PC-3 (cell line): ENCODE measurements around the gene ZDHHC19. TPM values are rescaled to one million over a fixed set of nuclear protein-coding genes. Genes with fewer than 3 reads are reported as not detected.
"Not testable (repeated sequence)": the region's sequence is repeated elsewhere in the genome, so short reads cannot be mapped to it uniquely, and the experiment has no call there.

Experiments used
- ATAC-seq: fragments of 200-7000 bp; cut with Tn5 transposase; 2 replicates; pipeline ENCODE4 v1.9.1; 2020; ENCODE audit warnings: mild to moderate bottlenecking, moderate library complexity
- BruUV-seq: library from RNA; stranded (reverse); fragments of 400-500 nt; replicated peaks from 2 replicates; lab custom pipeline; 2021; lab: Mats Ljungman, UMichigan
- CTCF ChIA-PET: fragments of 300-600 bp; sonication (Branson Sonifier 250); formaldehyde crosslinking; loops from one replicate; lab custom pipeline; 2022; ENCODE audit warnings: antibody characterized with exemption; lab: Charles Lee
- POLR2A ChIA-PET: fragments of 300-600 bp; sonication (Branson Sonifier 250); formaldehyde crosslinking; loops from one replicate; lab custom pipeline; 2022; ENCODE audit warnings: antibody characterized with exemption; ENCODE audit not compliant: unreplicated experiment; lab: Charles Lee
- DNase-seq: peaks from one replicate; pipeline ENCODE4 v3.0.0-alpha.2; 2015
- H2AFZ ChIP-seq: fragments of 300-600 bp; sonication (generic); 2 replicates; pipeline ENCODE4 v1.6.0; 2016; ENCODE audit warnings: antibody characterized with exemption, low read length
- H3F3A ChIP-seq: fragments of 300-600 bp; sonication (generic); one replicate; pipeline ENCODE4 v1.6.0; 2017; ENCODE audit warnings: antibody characterized with exemption, low read length, control low read depth, mild to moderate bottlenecking; ENCODE audit not compliant: unreplicated experiment
- H3K27ac ChIP-seq: fragments of 300-600 bp; sonication (generic); 2 replicates; pipeline ENCODE4 v1.5.1; 2016; ENCODE audit warnings: mild to moderate bottlenecking, low read length
- H3K27me3 ChIP-seq: fragments of 300-600 bp; sonication (generic); 2 replicates; pipeline ENCODE4 v1.6.1; 2016; ENCODE audit warnings: low read length, mixed read lengths
- H3K36me3 ChIP-seq: fragments of 300-600 bp; sonication (generic); 2 replicates; pipeline ENCODE4 v1.6.1; 2016; ENCODE audit warnings: low read depth, mixed run types, low read length, mixed read lengths
- H3K4me1 ChIP-seq: fragments of 300-600 bp; sonication (generic); 2 replicates; pipeline ENCODE4 v1.5.1; 2016; ENCODE audit warnings: low read length; ENCODE audit not compliant: insufficient read depth
- H3K4me2 ChIP-seq: fragments of 300-600 bp; sonication (generic); 2 replicates; pipeline ENCODE4 v1.6.0; 2016; ENCODE audit warnings: low read length
- H3K4me3 ChIP-seq: fragments of 300-600 bp; sonication (generic); 2 replicates; pipeline ENCODE4 v1.5.1; 2016; ENCODE audit warnings: mild to moderate bottlenecking, low read length, mixed read lengths
- H3K79me2 ChIP-seq: fragments of 300-600 bp; sonication (generic); 2 replicates; pipeline ENCODE4 v1.6.1; 2017; ENCODE audit warnings: low read length, mixed read lengths
- H3K9ac ChIP-seq: fragments of 300-600 bp; sonication (generic); 2 replicates; pipeline ENCODE4 v1.6.0; 2016; ENCODE audit warnings: mild to moderate bottlenecking, low read length
- H3K9me2 ChIP-seq: fragments of 300-600 bp; sonication (generic); replicated peaks from 2 replicates; pipeline ENCODE4 v1.6.1; 2016; ENCODE audit warnings: mixed run types, low read length, mixed read lengths
- H3K9me3 ChIP-seq: fragments of 300-600 bp; sonication (generic); 2 replicates; pipeline ENCODE4 v1.6.1; 2016; ENCODE audit warnings: low read length, mixed read lengths
- H4K20me1 ChIP-seq: fragments of 300-600 bp; sonication (generic); 2 replicates; pipeline ENCODE4 v1.6.1; 2016; ENCODE audit warnings: low read length, mixed read lengths
- CTCF ChIP-seq: fragments of 300-600 bp; sonication (generic); conservative IDR thresholded peaks from 2 replicates; pipeline ENCODE4 v1.5.1; 2017; ENCODE audit warnings: antibody characterized with exemption, low read depth, mild to moderate bottlenecking, low read length
- EZH2 ChIP-seq: fragments of 300-600 bp; sonication (generic); IDR thresholded peaks from one replicate; pipeline ENCODE4 v1.6.1; 2017; ENCODE audit warnings: antibody characterized with exemption, mild to moderate bottlenecking, low read length; ENCODE audit not compliant: unreplicated experiment
- EZH2phosphoT487 ChIP-seq: fragments of 300-600 bp; sonication (generic); IDR thresholded peaks from 2 replicates; pipeline ENCODE4 v1.6.1; 2018; ENCODE audit warnings: mild to moderate bottlenecking, antibody characterized with exemption, low read length, borderline replicate concordance
- intact Hi-C: fragments of 100-400 bp; cut with micrococcal nuclease; formaldehyde crosslinking; loops from 2 replicates; pipeline ENCODE4 v1.9.0; 2023
- total RNA-seq: library from RNA; depleted of rRNA; stranded (reverse); fragments of >200 nt; gene quantifications from 2 replicates; pipeline ENCODE4 v1.2.3, GENCODE V29; 2014

Gene ZDHHC19
- total RNA-seq, 1 experiment from 2014 or later: not detected

GRCh38 chr3:196186651-196187573 is 24.3 kb downstream of the ZDHHC19 start:
- ATAC-seq (no peak), DNase-seq (no peak)
- no peaks in the 10 kb centered on the region for H3F3A ChIP-seq
- no peak overlapping the region for H3K4me2 ChIP-seq
- H3K4me1 ChIP-seq: peaks cover 7% of the 10 kb centered on the region; the same call in 1 of the 2 replicates
- no peak for TF ChIP-seq EZH2phosphoT487
- H3K27me3 ChIP-seq: no peaks in the 10 kb centered on the region
- ChIA-PET POLR2A (no interaction called here), CTCF (interaction anchor here (0.6 kb wide), 1 partner anchor 167 kb away, joined by 6 read pairs; no protein-coding TSS in a partner anchor)
- H3K9me3 ChIP-seq: no peaks in the 10 kb centered on the region
- H3K36me3 ChIP-seq: no peaks in the 10 kb centered on the region
- intact Hi-C loops: no loop called here
- H4K20me1 ChIP-seq: no peaks in the 10 kb centered on the region
- no peak overlapping the region for H3K9ac ChIP-seq
- H3K79me2 ChIP-seq: no peaks in the 10 kb centered on the region
- H3K4me3 ChIP-seq: no peak overlapping the region
- H2AFZ ChIP-seq: no peak overlapping the region
- no peak overlapping the region for H3K27ac ChIP-seq
- no TSS peak for BruUV-seq
- no peaks in the 10 kb centered on the region for H3K9me2 ChIP-seq

- Histone ChIP-seq H3K9me2 (no peaks in the 10 kb centered on the region), H3K27ac (no peak overlapping the region), H3K9me3 (no peaks in the 10 kb centered on the region), H3K4me1 (peaks cover 10% of the 10 kb centered on the region), H3K36me3 (no peaks in the 10 kb centered on the region), H3K79me2 (no peaks in the 10 kb centered on the region), H3K4me3 (no peak overlapping the region), H3F3A (no peaks in the 10 kb centered on the region), H4K20me1 (no peaks in the 10 kb centered on the region), H3K27me3 (no peaks in the 10 kb centered on the region), H3K4me2 (no peak overlapping the region), H2AFZ (no peak overlapping the region), H3K9ac (no peak overlapping the region)
- POLR2A ChIA-PET: no interaction called here
- DNase-seq (no peak), ATAC-seq (no peak)
- no TSS peak for BruUV-seq
- CTCF ChIA-PET: no interaction called here
- TF ChIP-seq EZH2 (no peak), CTCF (no peak), EZH2phosphoT487 (no peak)
- intact Hi-C loops: no loop called here
These were observed 26.3 kb downstream of the ZDHHC19 start for GRCh38 chr3:196184881-196185280.

- ATAC-seq, intact Hi-C loops, H3F3A ChIP-seq, H3K36me3 ChIP-seq, H3K27me3 ChIP-seq, H3K27ac ChIP-seq, H2AFZ ChIP-seq, H3K9ac ChIP-seq, H3K4me2 ChIP-seq, H3K4me3 ChIP-seq, POLR2A ChIA-PET, BruUV-seq, H3K9me2 ChIP-seq, H3K79me2 ChIP-seq, DNase-seq, H4K20me1 ChIP-seq, H3K9me3 ChIP-seq: not testable (repeated sequence)
- CTCF ChIA-PET: interaction anchor here (0.6 to 0.7 kb wide), 2 partner anchors 114 to 397 kb away, joined by 7 to 9 read pairs; no protein-coding TSS in a partner anchor
- H3K4me1 ChIP-seq: peaks cover 18% of the 10 kb centered on the region
These were observed 27.1 kb downstream of the ZDHHC19 start for GRCh38 chr3:196184169-196184432.
